Head of caudate nucleus (tissue), 42 donors: ENCODE results near the gene RIMS4.

ENCODE experiments used
- DNase-seq, 42 donors: peaks; one replicate each; pipeline versions ENCODE4 v3.0.0 to v3.0.0-alpha.2; 2020 to 2021; ENCODE audit warnings: mixed read lengths in 7 of 42
- intact Hi-C: fragments of 100-400 bp; cut with DNase I; formaldehyde crosslinking; loops from one replicate; pipeline ENCODE4 v1.15.0; 2022

Gene RIMS4

GRCh38 chr20:44714701-44715498, 95.4 kb downstream of the RIMS4 start, which contains the start of gene CCN5:
CCN5 (plus strand) TSS chr20:44715369; CDS start chr20:44715391, 22 bp downstream.
- DNase-seq, result peak; percentile 46 to 87 (median 77)
- intact Hi-C loops, result no loop called here

GRCh38 chr20:44714102-44714700, 96.1 kb downstream of the RIMS4 start:
- intact Hi-C loops, result no loop called here
- DNase-seq, result no peak

GRCh38 chr20:44711237-44711636, 99.1 kb downstream of the RIMS4 start:
- intact Hi-C loops, result no loop called here
- DNase-seq, result no peak

- no peak for DNase-seq
- intact Hi-C loops, result no loop called here
These were observed 100.5 kb downstream of the RIMS4 start for GRCh38 chr20:44709797-44710196.

- DNase-seq, result no peak
- intact Hi-C loops, result no loop called here
These were observed 101.0 kb downstream of the RIMS4 start for GRCh38 chr20:44709380-44709779.

GRCh38 chr20:44707018-44707579, 103.2 kb downstream of the RIMS4 start:
- intact Hi-C loops, result no loop called here
- DNase-seq, result no peak

- no peak for DNase-seq
- intact Hi-C loops, result no loop called here
These were observed 103.9 kb downstream of the RIMS4 start for GRCh38 chr20:44706301-44707017.

GRCh38 chr20:44705364-44706094, 104.8 kb downstream of the RIMS4 start:
- no peak for DNase-seq
- intact Hi-C loops, result no loop called here

GRCh38 chr20:44704551-44704971, 105.8 kb downstream of the RIMS4 start:
- DNase-seq, result no peak
- intact Hi-C loops, result no loop called here

GRCh38 chr20:44703956-44704488, 106.3 kb downstream of the RIMS4 start:
- DNase-seq, result no peak
- intact Hi-C loops, result no loop called here

- intact Hi-C loops, result no loop called here
- DNase-seq, result no peak
These were observed 107.0 kb downstream of the RIMS4 start for GRCh38 chr20:44703183-44703925.

- DNase-seq, result peak; percentile 77 to 96 (median 89)
- intact Hi-C loops, result no loop called here
These were observed 107.6 kb downstream of the RIMS4 start for GRCh38 chr20:44702776-44703175.

GRCh38 chr20:44701858-44702256, 108.5 kb downstream of the RIMS4 start:
- no peak for DNase-seq
- intact Hi-C loops, result no loop called here
